Ovary (tissue), 9 donors: ENCODE data around the gene SLCO3A1. TPM values are rescaled to one million over a fixed set of nuclear protein-coding genes. Genes with fewer than 3 reads are reported as not detected.

ENCODE experiments used
- DNase-seq, 5 donors: peaks; one replicate each; pipeline ENCODE4 v3.0.0-alpha.2; 2019 to 2020
- H3K27ac ChIP-seq, 2 donors: fragments of 200-600 bp; one replicate each; pipeline versions ENCODE4 v1.5.1 to v1.8.0; 2019 to 2022
- H3K27me3 ChIP-seq: fragments of 200-600 bp; one replicate; pipeline ENCODE4 v1.8.0; 2022
- H3K36me3 ChIP-seq: fragments of 200-600 bp; sonication (generic); one replicate; pipeline ENCODE4 v1.5.1; 2019
- H3K4me1 ChIP-seq: one replicate; pipeline ENCODE4 v1.8.1; 2013; ENCODE audit warnings: mild to moderate bottlenecking, moderate library complexity; ENCODE audit not compliant: insufficient read depth
- H3K4me3 ChIP-seq: fragments of 200-600 bp; sonication (generic); one replicate; pipeline ENCODE4 v1.5.1; 2017
- H3K9me3 ChIP-seq, 2 donors: fragments of 200-600 bp in 1 of 2; sonication (generic) in 1 of 2; one replicate each; pipeline versions ENCODE4 v1.5.1 to v1.8.1; 2013 to 2019; ENCODE audit warnings: mild to moderate bottlenecking in 1 of 2, moderate library complexity in 1 of 2
- EP300 ChIP-seq: sonication (generic); formaldehyde crosslinking; IDR thresholded peaks from one replicate; pipeline ENCODE4 v1.6.1; 2017; ENCODE audit warnings: antibody characterized with exemption
- POLR2A ChIP-seq: fragments of 450-650 bp; IDR thresholded peaks from one replicate; pipeline ENCODE4 v1.6.1; 2017; ENCODE audit warnings: antibody characterized with exemption, mild to moderate bottlenecking, moderate library complexity
- whole genome bisulfite sequencing, 3 donors: extraction: QIAGEN DNeasy Blood & Tissue Kit in 1 of 3; methylation state at CpG; one replicate each; pipeline versions ENCODE4 v1.1.5 to v1.1.7; 2013 to 2017; 5-methylcytosine and 5-hydroxymethylcytosine counted together
- intact Hi-C, 4 donors: fragments of 100-400 bp; cut with DNase I; formaldehyde crosslinking; loops; one replicate each; pipeline versions ENCODE4 v1.11.0 to v1.15.1; 2022 to 2023
- polyA plus RNA-seq, 2 donors: library from polyadenylated mRNA; stranded (reverse); fragments of 200-250 nt in 1 of 2; fragments of 350-450 nt in 1 of 2; fragmentation: Illumina TruSeq in 1 of 2; extraction: RNeasy Lipid Tissue Mini Kit (QIAGEN cat#74804) in 1 of 2; gene quantifications; one replicate each; pipeline ENCODE4 v1.2.3, GENCODE V29; 2013 to 2014
- total RNA-seq, 7 donors: library from RNA; depleted of rRNA in 2 of 7; stranded (reverse); fragments of >200 nt in 2 of 7; fragmentation: NEBNext Ultra II Directional in 3 of 7; extraction: Animal tissue kit (Norgen Biotek cat#: 25700) in 3 of 7; gene quantifications; one replicate each; pipeline versions ENCODE4 v1.1.0 to v1.2.4, GENCODE V29; 2016 to 2023
- TF ChIP-seq, protein P1 (sequence below), 3 donors: fragments of 450-650 bp in 2 of 3; fragments of 200-600 bp in 1 of 3; IDR thresholded peaks; one replicate each; pipeline versions ENCODE4 v1.5.1 to v1.8.0; 2016 to 2022; ENCODE audit warnings: antibody characterized with exemption in 3 of 3, mild to moderate bottlenecking in 1 of 3
- donor health status: DM: no; HTN: no; CAD: no; lungs with moderate emphysema.
- donor health status: DM: no; HTN: no; CAD: no.
- donor health status: Bipolar disorder and iron deficiency.
- donor health status: DM: yes; HTN: yes; CAD: no.
- donor health status: DM: no; HTN: no; CAD: no.
- donor health status: DM: yes; HTN: yes; CAD: no.

Gene SLCO3A1
- total and polyA plus RNA-seq, 9 donors, result 5.0 to 20.0 (median 12.5) TPM

DNA sequence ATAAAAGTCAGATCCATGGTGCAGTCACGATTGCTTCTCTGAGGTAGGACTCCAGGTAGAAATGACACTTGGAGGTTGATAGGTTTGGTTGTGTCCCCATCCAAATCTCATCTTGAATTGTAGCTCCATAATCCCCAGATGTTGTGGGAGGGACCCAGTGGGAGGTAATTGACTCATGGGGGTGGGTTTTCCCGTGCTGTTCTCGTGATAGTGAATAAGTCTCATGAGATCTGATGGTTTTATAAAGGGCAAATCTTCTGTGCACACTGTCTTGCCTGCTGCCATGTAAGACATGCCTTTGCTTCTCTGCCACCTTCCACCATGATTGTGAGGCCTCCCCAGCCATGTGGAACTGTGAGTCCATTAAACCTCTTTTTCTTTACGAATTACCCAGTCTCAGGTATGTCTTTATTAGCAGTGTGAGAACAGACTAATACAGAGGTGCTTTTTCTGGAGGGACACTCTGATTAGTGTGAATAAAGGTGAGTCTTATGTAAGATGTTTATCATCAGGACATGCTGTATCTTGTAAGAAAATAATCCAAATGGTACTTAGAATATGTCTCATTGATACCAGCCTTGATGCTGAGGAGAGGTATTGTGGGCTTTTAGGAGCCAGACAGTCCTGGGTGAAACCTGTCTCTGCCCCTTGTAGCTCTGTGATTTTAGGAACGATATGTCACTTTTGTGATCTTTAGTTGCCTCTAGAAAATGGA is 43.0 kb downstream of the SLCO3A1 start:
- no peak overlapping the region for H3K4me3 ChIP-seq
- H3K9me3 ChIP-seq, result no peaks in the 10 kb centered on the region
- intact Hi-C loops, result loop anchor here in 1 of 4 donors (1.0 kb wide), 1 partner anchor 27 kb away; no protein-coding TSS in a partner anchor
- WGBS, 3 donors, result 80 to 91% (median 83%) methylated on average over 5 of the region's 5 CpGs
- no peak for DNase-seq
- peaks cover 2% of the 10 kb centered on the region for H3K4me1 ChIP-seq
- no peaks in the 10 kb centered on the region for H3K36me3 ChIP-seq
- no peaks in the 10 kb centered on the region for H3K27me3 ChIP-seq
- TF ChIP-seq EP300, result no peak
- TF ChIP-seq, protein P1, sequence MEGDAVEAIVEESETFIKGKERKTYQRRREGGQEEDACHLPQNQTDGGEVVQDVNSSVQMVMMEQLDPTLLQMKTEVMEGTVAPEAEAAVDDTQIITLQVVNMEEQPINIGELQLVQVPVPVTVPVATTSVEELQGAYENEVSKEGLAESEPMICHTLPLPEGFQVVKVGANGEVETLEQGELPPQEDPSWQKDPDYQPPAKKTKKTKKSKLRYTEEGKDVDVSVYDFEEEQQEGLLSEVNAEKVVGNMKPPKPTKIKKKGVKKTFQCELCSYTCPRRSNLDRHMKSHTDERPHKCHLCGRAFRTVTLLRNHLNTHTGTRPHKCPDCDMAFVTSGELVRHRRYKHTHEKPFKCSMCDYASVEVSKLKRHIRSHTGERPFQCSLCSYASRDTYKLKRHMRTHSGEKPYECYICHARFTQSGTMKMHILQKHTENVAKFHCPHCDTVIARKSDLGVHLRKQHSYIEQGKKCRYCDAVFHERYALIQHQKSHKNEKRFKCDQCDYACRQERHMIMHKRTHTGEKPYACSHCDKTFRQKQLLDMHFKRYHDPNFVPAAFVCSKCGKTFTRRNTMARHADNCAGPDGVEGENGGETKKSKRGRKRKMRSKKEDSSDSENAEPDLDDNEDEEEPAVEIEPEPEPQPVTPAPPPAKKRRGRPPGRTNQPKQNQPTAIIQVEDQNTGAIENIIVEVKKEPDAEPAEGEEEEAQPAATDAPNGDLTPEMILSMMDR (IDR thresholded peaks at IDR 0.05), result no peak
- no peak overlapping the region for H3K27ac ChIP-seq

DNA sequence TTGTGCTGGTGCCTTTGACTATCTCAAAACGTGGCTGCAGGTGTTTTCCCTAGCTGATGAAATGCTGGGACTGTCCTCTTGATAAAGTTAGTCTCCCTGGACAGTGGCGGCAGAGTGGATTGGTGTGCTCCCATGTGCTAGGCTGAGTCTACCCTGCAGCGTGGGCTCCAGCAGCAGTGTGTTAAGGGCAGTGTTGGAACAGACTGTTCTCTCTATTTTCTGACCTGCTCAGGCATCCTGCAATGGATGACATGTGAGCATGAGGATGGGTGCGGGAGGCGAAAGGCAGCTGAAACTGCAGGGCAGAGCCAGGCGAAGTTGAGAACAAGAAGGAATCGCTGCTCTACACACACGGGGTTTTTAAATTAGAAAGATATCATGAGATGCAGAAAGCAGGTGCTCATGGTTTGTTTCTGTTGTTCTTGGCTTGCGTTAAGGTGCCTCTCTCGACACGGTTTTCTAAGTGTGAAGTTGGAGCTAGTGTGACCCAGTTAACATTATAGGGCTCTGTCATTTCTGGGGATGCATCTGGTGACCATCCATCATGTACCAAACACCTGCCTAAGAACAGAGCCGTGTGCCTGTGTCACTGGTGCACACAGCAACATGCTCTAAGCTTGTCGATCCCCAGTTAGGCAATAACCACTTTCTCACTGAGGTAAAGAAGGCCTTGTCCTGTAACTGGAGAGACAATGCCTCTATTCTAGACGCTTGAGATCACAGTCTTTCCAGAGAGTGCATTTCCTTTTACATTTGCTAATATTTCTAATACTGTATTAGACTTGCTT is 44.3 kb downstream of the SLCO3A1 start:
- Histone ChIP-seq H3K4me1 (peaks cover 2% of the 10 kb centered on the region), H3K27ac (no peak overlapping the region), H3K36me3 (no peaks in the 10 kb centered on the region), H3K4me3 (no peak overlapping the region), H3K9me3 (no peaks in the 10 kb centered on the region), H3K27me3 (no peaks in the 10 kb centered on the region)
- intact Hi-C loops, result no loop called here
- 77 to 85% (median 84%) methylated on average over 14 of the region's 14 CpGs for WGBS, 3 donors
- TF ChIP-seq POLR2A (no peak), EP300 (no peak)
- TF ChIP-seq, protein P1 (IDR thresholded peaks at IDR 0.05), result no peak
- DNase-seq, result no peak

DNA sequence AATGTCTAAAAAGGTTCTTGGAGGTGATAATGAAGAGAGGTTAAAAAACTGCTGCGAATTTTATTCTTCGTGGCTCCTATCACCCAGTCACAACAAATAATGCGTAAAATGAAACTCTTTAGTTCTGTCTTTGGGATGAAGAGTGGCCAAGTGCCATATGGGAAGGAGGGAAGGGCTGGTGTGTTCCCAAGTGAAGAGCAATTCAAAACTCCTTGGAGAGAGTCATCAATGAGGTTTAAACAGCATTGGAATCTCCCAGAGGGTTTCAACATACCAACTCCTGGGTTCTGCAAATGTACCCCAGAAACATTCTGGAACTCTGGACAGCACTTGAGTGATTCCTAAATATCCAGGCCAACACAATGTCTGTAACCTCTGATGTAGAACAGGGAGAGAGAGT is 45.3 kb downstream of the SLCO3A1 start:
- H3K9me3 ChIP-seq, result no peaks in the 10 kb centered on the region
- no peak for DNase-seq
- no peak overlapping the region for H3K4me3 ChIP-seq
- H3K36me3 ChIP-seq, result no peaks in the 10 kb centered on the region
- H3K27me3 ChIP-seq, result no peaks in the 10 kb centered on the region
- TF ChIP-seq EP300, result no peak
- TF ChIP-seq, protein P1 (IDR thresholded peaks at IDR 0.05), result no peak
- TF ChIP-seq POLR2A, result no peak
- 91 to 96% (median 92%) methylated on average over 3 of the region's 3 CpGs for WGBS, 3 donors
- H3K4me1 ChIP-seq, result peaks cover 2% of the 10 kb centered on the region
- no peak overlapping the region for H3K27ac ChIP-seq
- intact Hi-C loops, result no loop called here

DNA sequence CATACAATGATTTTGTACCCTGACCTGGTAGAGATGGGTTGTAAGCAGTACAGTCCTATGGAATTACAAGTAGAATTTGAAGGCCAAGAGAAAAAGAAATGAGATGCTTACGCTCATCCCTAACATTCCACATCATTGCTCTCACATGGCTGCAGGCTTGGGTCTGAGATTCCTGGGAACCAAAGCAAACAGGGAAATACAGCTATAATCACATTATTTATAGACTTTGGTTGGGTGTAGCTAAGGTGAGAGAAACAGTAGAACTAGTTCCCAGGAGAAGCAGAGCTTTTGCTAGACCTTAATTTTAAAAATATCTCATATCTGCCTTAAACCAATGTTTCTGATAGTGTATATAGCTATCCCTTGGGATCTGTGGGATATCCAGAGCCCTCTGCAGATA is 51.4 kb downstream of the SLCO3A1 start:
- intact Hi-C loops, result no loop called here
- Histone ChIP-seq H3K36me3 (no peaks in the 10 kb centered on the region), H3K9me3 (no peaks in the 10 kb centered on the region), H3K4me1 (no peaks in the 10 kb centered on the region), H3K27me3 (no peaks in the 10 kb centered on the region), H3K27ac (no peak overlapping the region), H3K4me3 (no peak overlapping the region)
- WGBS, 3 donors, result 92 to 94% (median 93%) methylated on average over 1 of the region's 1 CpG
- TF ChIP-seq EP300 (no peak), POLR2A (no peak)
- TF ChIP-seq, protein P1 (IDR thresholded peaks at IDR 0.05), result no peak
- no peak for DNase-seq
